Peyer's patch (tissue), 4 donors: Measurements from ENCODE around the gene AFG3L2.

ENCODE experiments used
- CTCF ChIP-seq, 6 experiments: fragments of 450-650 bp in 4 of 6; fragments of 200-600 bp in 2 of 6; sonication (generic) in 1 of 6; IDR thresholded peaks; one replicate each; pipeline ENCODE4 v1.5.1; 2017 to 2019; ENCODE audit warnings: antibody characterized with exemption in 6 of 6, mild to moderate bottlenecking in 3 of 6, moderate library complexity in 1 of 6
- POLR2A ChIP-seq, 2 donors: fragments of 450-650 bp; IDR thresholded peaks; one replicate each; pipeline ENCODE4 v1.5.1; 2017; ENCODE audit warnings: antibody characterized with exemption in 2 of 2, mild to moderate bottlenecking in 2 of 2, moderate library complexity in 2 of 2

DNA sequence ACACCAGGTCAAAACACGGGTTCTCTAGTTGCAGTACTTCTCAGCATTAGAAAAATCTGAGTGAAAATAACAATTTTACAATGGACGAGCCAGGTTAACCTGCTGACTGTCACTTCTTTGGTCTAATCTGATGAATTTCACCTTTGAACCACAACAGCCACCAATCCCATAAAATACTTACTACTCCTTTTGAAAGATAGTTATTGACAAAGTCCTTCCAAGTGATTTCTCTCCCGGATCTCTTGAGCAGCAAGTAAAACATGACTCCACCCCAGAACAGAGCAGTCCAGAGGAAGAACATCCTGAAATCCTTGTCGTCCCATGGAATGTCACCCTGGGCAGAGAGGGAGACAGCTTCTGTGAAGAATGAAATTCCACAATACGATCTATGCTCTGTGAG is 10.2 kb downstream of the AFG3L2 start:
- TF ChIP-seq CTCF (IDR thresholded peaks at IDR 0.05) = no peak
- TF ChIP-seq POLR2A (IDR thresholded peaks at IDR 0.05) = no peak
